Right lobe of liver (tissue), 6 donors: ENCODE data around the gene TTF1. TPM values are rescaled to one million over a fixed set of nuclear protein-coding genes. Genes with fewer than 3 reads are reported as not detected.

ENCODE experiments used
- ATAC-seq, 4 donors: fragments of 200-7000 bp; cut with Tn5 transposase; one replicate each; pipeline ENCODE4 v1.9.1; 2020; ENCODE audit warnings: mild to moderate bottlenecking in 4 of 4, moderate library complexity in 4 of 4
- DNase-seq, 3 donors: peaks; one replicate each; pipeline ENCODE4 v3.0.0-alpha.2; 2020
- H3K27ac ChIP-seq, 3 donors: fragments of 200-600 bp; one replicate each; pipeline ENCODE4 v1.8.0; 2022
- H3K27me3 ChIP-seq, 2 donors: fragments of 200-600 bp; one replicate each; pipeline ENCODE4 v1.8.0; 2022
- H3K36me3 ChIP-seq, 4 donors: fragments of 200-600 bp; sonication (generic) in 1 of 4; one replicate each; pipeline versions ENCODE4 v1.5.1 to v1.8.0; 2017 to 2022; ENCODE audit warnings: control low read depth in 1 of 4
- H3K4me1 ChIP-seq, 4 donors: fragments of 200-600 bp; sonication (generic) in 1 of 4; one replicate each; pipeline versions ENCODE4 v1.5.1 to v1.8.0; 2017 to 2022; ENCODE audit warnings: control low read depth in 1 of 4
- H3K4me3 ChIP-seq, 3 donors: fragments of 200-600 bp; one replicate each; pipeline ENCODE4 v1.8.0; 2022
- H3K9me3 ChIP-seq, 4 donors: fragments of 200-600 bp; sonication (generic) in 1 of 4; one replicate each; pipeline versions ENCODE4 v1.5.1 to v1.8.0; 2017 to 2022; ENCODE audit warnings: control low read depth in 1 of 4
- POLR2A ChIP-seq: fragments of 450-650 bp; IDR thresholded peaks from one replicate; pipeline ENCODE4 v1.6.1; 2017; ENCODE audit warnings: antibody characterized with exemption, mild to moderate bottlenecking
- WGBS: methylation state at CpG from one replicate; pipeline ENCODE4 v1.1.6; 2018; ENCODE audit warnings: low coverage, low lambda C conversion rate; ENCODE audit not compliant: insufficient coverage; ENCODE audit errors: missing lambda C conversion rate; 5-methylcytosine and 5-hydroxymethylcytosine counted together
- intact Hi-C, 2 donors: fragments of 100-400 bp; cut with DNase I; formaldehyde crosslinking; loops; one replicate each; pipeline versions ENCODE4 v1.11.2 to v1.14.1; 2022
- total RNA-seq, 6 experiments: library from RNA; depleted of rRNA in 2 of 6; stranded (reverse); fragments of >200 nt in 2 of 6; fragmentation: NEBNext Ultra II Directional in 3 of 6; extraction: Animal tissue kit (Norgen Biotek cat#: 25700) in 3 of 6; gene quantifications; one replicate each; pipeline versions ENCODE4 v1.1.0 to v1.2.4, GENCODE V29; 2016 to 2023
- TF ChIP-seq, protein P1 (sequence below), 4 donors: fragments of 200-600 bp in 3 of 4; fragments of 450-650 bp in 1 of 4; IDR thresholded peaks; one replicate each; pipeline versions ENCODE4 v1.5.1 to v1.8.0; 2016 to 2022; ENCODE audit warnings: antibody characterized with exemption in 4 of 4, mild to moderate bottlenecking in 2 of 4
- donor health status: DM: no; HTN: yes; CAD: no.
- donor health status: DM: no; HTN: no; CAD: no.
- donor health status: DM: no; HTN: no; CAD: no.
- donor health status: DM: no; HTN: yes; CAD: no.
- donor health status: DM: no; HTN: yes; CAD: no.

TTF1 gene
- total RNA-seq, 6 experiments from 2014 or later: 2.2 to 6.0 (median 3.4) TPM

DNA sequence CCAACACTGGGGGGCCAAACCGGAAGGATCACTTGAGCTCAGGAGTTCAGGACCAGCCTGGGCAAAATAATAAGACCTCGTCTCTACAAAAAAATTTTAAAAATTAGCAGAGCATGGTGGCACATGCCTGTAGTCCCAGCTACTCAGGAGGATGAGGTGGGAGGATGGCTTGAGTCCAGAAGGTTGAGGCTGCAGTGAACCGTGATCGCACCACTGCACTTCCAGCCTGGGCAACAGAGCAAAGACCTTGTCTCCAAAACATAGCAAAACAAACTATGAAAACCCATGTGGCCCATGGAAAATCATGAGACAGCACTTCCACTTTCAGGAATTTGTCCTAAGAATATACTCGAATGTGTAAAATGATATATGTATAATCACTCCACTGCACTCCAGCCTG, 58.0 kb downstream of the TTF1 start:
- WGBS: 61% methylated on average over 5 of the region's 5 CpGs

DNA sequence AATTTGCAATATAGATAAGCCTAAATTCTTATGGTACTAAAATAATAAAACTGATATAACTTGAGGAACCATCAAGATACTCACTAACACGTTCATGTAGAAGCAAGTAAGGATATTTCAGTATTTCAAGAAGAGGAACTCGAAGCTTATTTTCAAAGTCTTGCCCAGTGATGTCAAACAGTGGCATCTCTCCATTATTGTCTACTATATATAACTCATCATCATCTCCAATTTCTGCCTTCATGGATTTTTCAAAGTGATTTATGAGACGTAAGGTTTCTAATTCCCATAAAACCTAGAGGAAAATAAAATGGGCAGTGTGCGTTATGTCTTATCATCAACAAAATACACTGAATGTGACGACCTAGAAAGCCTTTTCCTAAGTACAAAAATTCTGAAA, 60.5 kb downstream of the TTF1 start:
- intact Hi-C loops: loop anchor here in 1 of 2 donors (10.0 kb wide), 1 partner anchor 51 kb away; no protein-coding TSS in a partner anchor
- ATAC-seq (no peak), DNase-seq (no peak)
- H3K27me3 ChIP-seq: no peaks in the 10 kb centered on the region
- WGBS: 81% methylated on average over 5 of the region's 5 CpGs
- H3K9me3 ChIP-seq: no peaks in the 10 kb centered on the region
- H3K36me3 ChIP-seq: peaks cover 29 to 92% (median 52%) of the 10 kb centered on the region in 4 donors
- no peak overlapping the region for H3K27ac ChIP-seq
- H3K4me1 ChIP-seq: peaks cover 0 to 9% (median 0%) of the 10 kb centered on the region in 4 donors
- TF ChIP-seq, protein P1, sequence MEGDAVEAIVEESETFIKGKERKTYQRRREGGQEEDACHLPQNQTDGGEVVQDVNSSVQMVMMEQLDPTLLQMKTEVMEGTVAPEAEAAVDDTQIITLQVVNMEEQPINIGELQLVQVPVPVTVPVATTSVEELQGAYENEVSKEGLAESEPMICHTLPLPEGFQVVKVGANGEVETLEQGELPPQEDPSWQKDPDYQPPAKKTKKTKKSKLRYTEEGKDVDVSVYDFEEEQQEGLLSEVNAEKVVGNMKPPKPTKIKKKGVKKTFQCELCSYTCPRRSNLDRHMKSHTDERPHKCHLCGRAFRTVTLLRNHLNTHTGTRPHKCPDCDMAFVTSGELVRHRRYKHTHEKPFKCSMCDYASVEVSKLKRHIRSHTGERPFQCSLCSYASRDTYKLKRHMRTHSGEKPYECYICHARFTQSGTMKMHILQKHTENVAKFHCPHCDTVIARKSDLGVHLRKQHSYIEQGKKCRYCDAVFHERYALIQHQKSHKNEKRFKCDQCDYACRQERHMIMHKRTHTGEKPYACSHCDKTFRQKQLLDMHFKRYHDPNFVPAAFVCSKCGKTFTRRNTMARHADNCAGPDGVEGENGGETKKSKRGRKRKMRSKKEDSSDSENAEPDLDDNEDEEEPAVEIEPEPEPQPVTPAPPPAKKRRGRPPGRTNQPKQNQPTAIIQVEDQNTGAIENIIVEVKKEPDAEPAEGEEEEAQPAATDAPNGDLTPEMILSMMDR (IDR thresholded peaks at IDR 0.05): no peak
- TF ChIP-seq POLR2A: no peak
- H3K4me3 ChIP-seq: no peak overlapping the region

More for the DNA sequence above, 58.0 kb downstream of the TTF1 start:
- no peak overlapping the region for H3K27ac ChIP-seq
- H3K4me1 ChIP-seq: peaks cover 0 to 34% (median 10%) of the 10 kb centered on the region in 4 donors
- no peak overlapping the region for H3K4me3 ChIP-seq
- intact Hi-C loops: loop anchor here in 1 of 2 donors (10.0 kb wide), 1 partner anchor 54 kb away; no protein-coding TSS in a partner anchor
- H3K27me3 ChIP-seq: no peaks in the 10 kb centered on the region
- H3K9me3 ChIP-seq: no peaks in the 10 kb centered on the region
- DNase-seq (no peak), ATAC-seq (no peak)
- peaks cover 17 to 88% (median 41%) of the 10 kb centered on the region in 4 donors for H3K36me3 ChIP-seq
- TF ChIP-seq POLR2A: no peak
- TF ChIP-seq, protein P1 (IDR thresholded peaks at IDR 0.05): no peak

DNA sequence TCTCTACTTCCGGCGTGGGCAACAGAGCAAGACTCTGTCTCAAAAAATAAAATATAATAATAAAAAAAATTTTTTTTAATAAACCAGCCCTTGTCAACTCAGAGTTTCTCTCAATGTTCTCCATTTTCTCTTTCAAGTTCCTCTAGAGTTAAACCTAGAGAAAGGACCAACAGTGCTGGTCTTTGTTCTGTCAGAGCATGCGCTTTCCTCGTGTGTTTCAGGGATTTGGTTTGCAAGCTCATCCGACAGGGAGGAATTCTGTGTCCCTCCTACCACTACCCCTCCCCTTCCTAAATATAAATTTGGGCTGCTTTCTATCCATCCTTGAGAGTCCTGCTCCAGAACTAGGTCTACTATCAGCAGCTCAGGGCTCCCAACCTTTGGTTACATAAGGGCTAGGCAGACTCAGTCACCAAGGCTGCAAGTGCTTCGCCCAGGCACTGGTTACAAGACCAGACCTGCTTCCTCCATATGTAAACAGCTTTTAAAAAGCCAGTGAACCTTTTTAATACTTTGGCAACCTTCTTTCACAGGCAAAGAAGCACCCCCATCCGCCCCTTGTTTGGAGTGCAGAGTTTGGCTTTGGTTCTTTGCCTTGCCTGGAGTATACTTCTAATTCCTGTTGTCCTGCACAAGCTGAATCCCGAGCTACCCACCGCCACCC, 65.3 kb downstream of the TTF1 start:
- DNase-seq (no peak), ATAC-seq (no peak)
- Histone ChIP-seq H3K4me1 (no peaks in the 10 kb centered on the region), H3K36me3 (peaks cover 26 to 85% (median 54%) of the 10 kb centered on the region in 4 donors), H3K27ac (no peak overlapping the region), H3K9me3 (no peaks in the 10 kb centered on the region), H3K4me3 (no peak overlapping the region), H3K27me3 (no peaks in the 10 kb centered on the region)
- WGBS: 98% methylated on average over 7 of the region's 9 CpGs
- intact Hi-C loops: loop anchor here in 1 of 2 donors (10.0 kb wide), 1 partner anchor 47 kb away; no protein-coding TSS in a partner anchor
- no peak for TF ChIP-seq POLR2A
- TF ChIP-seq, protein P1 (IDR thresholded peaks at IDR 0.05): no peak

DNA sequence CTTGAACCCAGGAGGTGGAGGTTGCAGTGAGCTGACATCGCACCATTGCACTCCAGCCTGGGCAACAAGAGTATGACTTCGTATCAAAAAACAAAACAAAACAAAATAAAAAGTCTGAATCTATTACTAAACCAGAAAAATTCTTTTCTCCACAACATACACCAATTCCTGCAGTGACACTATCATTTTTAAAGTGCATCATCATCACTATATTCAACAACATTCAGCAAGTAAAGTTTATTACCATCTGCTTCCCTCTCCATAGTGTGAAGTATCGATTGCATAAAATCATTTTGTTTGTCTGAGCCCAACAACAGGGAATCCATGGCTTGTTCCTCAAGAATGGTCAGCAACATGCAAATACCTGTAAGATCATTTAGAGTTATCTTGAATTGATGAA, 72.3 kb downstream of the TTF1 start:
- no peak overlapping the region for H3K4me3 ChIP-seq
- 93% methylated on average over 3 of the region's 3 CpGs for WGBS
- H3K36me3 ChIP-seq: peaks cover 0 to 80% (median 51%) of the 10 kb centered on the region in 4 donors
- TF ChIP-seq POLR2A: no peak
- TF ChIP-seq, protein P1 (IDR thresholded peaks at IDR 0.05): no peak
- intact Hi-C loops: loop anchor here in 1 of 2 donors (10.0 kb wide), 1 partner anchor 50 kb away; no protein-coding TSS in a partner anchor
- no peak for DNase-seq
- H3K4me1 ChIP-seq: no peaks in the 10 kb centered on the region
- H3K27ac ChIP-seq: no peak overlapping the region
- no peak for ATAC-seq
- no peaks in the 10 kb centered on the region for H3K27me3 ChIP-seq
- H3K9me3 ChIP-seq: no peaks in the 10 kb centered on the region
